GM12878 (cell line): ENCODE results near the gene CCDC91.

Experiments
- CBFB ChIP-seq: IDR thresholded peaks from 2 replicates; pipeline ENCODE4 v1.6.1; 2016; ENCODE audit warnings: antibody characterized with exemption, low read depth
- CEBPB ChIP-seq, 2 experiments: fragments of 150-350 bp in 1 of 2; IDR thresholded peaks; 2 replicates each; pipeline ENCODE4 v1.6.1; 2012 to 2014; ENCODE audit warnings: low read depth in 2 of 2, low read length in 2 of 2, borderline replicate concordance in 1 of 2, inconsistent platforms in 1 of 2
- HCFC1 ChIP-seq: fragments of 150-350 bp; IDR thresholded peaks from 2 replicates; pipeline ENCODE4 v1.6.1; 2014; ENCODE audit warnings: low read length
- NRF1 ChIP-seq: conservative IDR thresholded peaks from 2 replicates; pipeline ENCODE4 v1.6.1; 2011; ENCODE audit warnings: mild to moderate bottlenecking, low read depth, low read length, improper control_type of control experiment
- POLR2A ChIP-seq: IDR thresholded peaks from 2 replicates; pipeline ENCODE4 v1.6.1; 2011; ENCODE audit warnings: low read depth, mild to moderate bottlenecking, low read length
- SPI1 ChIP-seq: IDR thresholded peaks from 2 replicates; pipeline ENCODE4 v1.6.1; 2011; ENCODE audit warnings: low read depth, mild to moderate bottlenecking, low read length, moderate library complexity, borderline replicate concordance; ENCODE audit not compliant: insufficient read depth
- YY1 ChIP-seq: IDR thresholded peaks from 2 replicates; pipeline ENCODE4 v1.6.1; 2011; ENCODE audit warnings: low read depth, mild to moderate bottlenecking, low read length
- ZNF274 ChIP-seq: IDR thresholded peaks from one replicate; pipeline ENCODE4 v1.8.0; 2011; ENCODE audit not compliant: insufficient read length, insufficient read depth
- TF ChIP-seq, protein P1 (sequence below): IDR thresholded peaks from 2 replicates; pipeline ENCODE4 v1.6.1; 2012; ENCODE audit warnings: mild to moderate bottlenecking, low read depth, low read length
- TF ChIP-seq, protein P2 (sequence below): fragments of 450-650 bp; formaldehyde crosslinking; IDR thresholded peaks from 2 replicates; pipeline ENCODE4 v1.4.0; 2020; ENCODE audit warnings: mild to moderate bottlenecking, moderate library complexity
- TF ChIP-seq, protein P3 (sequence below): fragments of 450-650 bp; IDR thresholded peaks from 2 replicates; pipeline ENCODE4 v1.6.1; 2018; ENCODE audit warnings: mild to moderate bottlenecking, low read depth, moderate library complexity; ENCODE audit not compliant: partially characterized antibody
- TF ChIP-seq, protein P4 (sequence below), 3 experiments: IDR thresholded peaks in 2 of 3; conservative IDR thresholded peaks in 1 of 3; 2 replicates each; pipeline ENCODE4 v1.5.1; 2011; ENCODE audit warnings: low read depth in 3 of 3, low read length in 3 of 3, mild to moderate bottlenecking in 3 of 3, control low read depth in 2 of 3, moderate library complexity in 2 of 3, inconsistent platforms in 1 of 3, mixed read lengths in 1 of 3; ENCODE audit not compliant: control insufficient read depth in 2 of 3, insufficient read depth in 1 of 3; ENCODE audit errors: extremely low read depth in 1 of 3

DNA sequence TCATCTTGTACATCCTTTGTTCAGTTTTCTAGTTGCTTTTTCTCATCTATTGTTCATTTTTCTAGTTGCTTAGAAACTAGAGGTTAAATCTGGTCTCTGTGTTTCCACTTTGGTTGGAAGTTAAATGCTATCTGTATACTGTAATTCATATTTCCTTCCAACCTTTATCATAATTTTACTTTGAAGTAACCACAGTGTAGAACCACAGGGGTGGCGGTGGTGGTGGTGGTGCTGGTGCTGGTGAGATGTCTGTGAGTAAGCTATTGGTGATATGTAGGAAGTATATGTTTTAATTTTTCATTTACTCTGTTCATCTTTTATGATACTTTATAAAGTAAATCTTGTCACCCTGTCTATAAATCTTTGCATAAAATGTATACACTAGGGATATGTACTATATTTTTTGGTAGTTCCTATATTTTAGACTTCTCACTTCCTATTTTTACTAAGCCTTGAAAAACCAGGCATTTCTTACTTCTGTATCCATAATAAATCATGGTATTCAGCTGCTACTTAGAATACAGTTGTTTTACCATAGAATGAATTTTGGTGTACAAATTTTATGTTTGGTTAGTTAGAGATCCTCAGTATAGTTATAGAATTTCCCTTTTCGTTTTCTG lies 31.9 kb downstream of the CCDC91 start:
- TF ChIP-seq, protein P1, sequence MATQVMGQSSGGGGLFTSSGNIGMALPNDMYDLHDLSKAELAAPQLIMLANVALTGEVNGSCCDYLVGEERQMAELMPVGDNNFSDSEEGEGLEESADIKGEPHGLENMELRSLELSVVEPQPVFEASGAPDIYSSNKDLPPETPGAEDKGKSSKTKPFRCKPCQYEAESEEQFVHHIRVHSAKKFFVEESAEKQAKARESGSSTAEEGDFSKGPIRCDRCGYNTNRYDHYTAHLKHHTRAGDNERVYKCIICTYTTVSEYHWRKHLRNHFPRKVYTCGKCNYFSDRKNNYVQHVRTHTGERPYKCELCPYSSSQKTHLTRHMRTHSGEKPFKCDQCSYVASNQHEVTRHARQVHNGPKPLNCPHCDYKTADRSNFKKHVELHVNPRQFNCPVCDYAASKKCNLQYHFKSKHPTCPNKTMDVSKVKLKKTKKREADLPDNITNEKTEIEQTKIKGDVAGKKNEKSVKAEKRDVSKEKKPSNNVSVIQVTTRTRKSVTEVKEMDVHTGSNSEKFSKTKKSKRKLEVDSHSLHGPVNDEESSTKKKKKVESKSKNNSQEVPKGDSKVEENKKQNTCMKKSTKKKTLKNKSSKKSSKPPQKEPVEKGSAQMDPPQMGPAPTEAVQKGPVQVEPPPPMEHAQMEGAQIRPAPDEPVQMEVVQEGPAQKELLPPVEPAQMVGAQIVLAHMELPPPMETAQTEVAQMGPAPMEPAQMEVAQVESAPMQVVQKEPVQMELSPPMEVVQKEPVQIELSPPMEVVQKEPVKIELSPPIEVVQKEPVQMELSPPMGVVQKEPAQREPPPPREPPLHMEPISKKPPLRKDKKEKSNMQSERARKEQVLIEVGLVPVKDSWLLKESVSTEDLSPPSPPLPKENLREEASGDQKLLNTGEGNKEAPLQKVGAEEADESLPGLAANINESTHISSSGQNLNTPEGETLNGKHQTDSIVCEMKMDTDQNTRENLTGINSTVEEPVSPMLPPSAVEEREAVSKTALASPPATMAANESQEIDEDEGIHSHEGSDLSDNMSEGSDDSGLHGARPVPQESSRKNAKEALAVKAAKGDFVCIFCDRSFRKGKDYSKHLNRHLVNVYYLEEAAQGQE: no peak
- TF ChIP-seq YY1: no peak
- no peak for TF ChIP-seq SPI1
- TF ChIP-seq, protein P2, sequence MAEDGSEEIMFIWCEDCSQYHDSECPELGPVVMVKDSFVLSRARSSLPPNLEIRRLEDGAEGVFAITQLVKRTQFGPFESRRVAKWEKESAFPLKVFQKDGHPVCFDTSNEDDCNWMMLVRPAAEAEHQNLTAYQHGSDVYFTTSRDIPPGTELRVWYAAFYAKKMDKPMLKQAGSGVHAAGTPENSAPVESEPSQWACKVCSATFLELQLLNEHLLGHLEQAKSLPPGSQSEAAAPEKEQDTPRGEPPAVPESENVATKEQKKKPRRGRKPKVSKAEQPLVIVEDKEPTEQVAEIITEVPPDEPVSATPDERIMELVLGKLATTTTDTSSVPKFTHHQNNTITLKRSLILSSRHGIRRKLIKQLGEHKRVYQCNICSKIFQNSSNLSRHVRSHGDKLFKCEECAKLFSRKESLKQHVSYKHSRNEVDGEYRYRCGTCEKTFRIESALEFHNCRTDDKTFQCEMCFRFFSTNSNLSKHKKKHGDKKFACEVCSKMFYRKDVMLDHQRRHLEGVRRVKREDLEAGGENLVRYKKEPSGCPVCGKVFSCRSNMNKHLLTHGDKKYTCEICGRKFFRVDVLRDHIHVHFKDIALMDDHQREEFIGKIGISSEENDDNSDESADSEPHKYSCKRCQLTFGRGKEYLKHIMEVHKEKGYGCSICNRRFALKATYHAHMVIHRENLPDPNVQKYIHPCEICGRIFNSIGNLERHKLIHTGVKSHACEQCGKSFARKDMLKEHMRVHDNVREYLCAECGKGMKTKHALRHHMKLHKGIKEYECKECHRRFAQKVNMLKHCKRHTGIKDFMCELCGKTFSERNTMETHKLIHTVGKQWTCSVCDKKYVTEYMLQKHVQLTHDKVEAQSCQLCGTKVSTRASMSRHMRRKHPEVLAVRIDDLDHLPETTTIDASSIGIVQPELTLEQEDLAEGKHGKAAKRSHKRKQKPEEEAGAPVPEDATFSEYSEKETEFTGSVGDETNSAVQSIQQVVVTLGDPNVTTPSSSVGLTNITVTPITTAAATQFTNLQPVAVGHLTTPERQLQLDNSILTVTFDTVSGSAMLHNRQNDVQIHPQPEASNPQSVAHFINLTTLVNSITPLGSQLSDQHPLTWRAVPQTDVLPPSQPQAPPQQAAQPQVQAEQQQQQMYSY (CRISPR knock-in tag): no peak
- no peak for TF ChIP-seq CBFB
- TF ChIP-seq, protein P3, sequence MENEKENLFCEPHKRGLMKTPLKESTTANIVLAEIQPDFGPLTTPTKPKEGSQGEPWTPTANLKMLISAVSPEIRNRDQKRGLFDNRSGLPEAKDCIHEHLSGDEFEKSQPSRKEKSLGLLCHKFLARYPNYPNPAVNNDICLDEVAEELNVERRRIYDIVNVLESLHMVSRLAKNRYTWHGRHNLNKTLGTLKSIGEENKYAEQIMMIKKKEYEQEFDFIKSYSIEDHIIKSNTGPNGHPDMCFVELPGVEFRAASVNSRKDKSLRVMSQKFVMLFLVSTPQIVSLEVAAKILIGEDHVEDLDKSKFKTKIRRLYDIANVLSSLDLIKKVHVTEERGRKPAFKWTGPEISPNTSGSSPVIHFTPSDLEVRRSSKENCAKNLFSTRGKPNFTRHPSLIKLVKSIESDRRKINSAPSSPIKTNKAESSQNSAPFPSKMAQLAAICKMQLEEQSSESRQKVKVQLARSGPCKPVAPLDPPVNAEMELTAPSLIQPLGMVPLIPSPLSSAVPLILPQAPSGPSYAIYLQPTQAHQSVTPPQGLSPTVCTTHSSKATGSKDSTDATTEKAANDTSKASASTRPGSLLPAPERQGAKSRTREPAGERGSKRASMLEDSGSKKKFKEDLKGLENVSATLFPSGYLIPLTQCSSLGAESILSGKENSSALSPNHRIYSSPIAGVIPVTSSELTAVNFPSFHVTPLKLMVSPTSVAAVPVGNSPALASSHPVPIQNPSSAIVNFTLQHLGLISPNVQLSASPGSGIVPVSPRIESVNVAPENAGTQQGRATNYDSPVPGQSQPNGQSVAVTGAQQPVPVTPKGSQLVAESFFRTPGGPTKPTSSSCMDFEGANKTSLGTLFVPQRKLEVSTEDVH: no peak
- TF ChIP-seq POLR2A: no peak
- no peak for TF ChIP-seq NRF1
- TF ChIP-seq CEBPB (IDR thresholded peaks at IDR 0.05; ENCODE audit: borderline replicate concordance in 1 of 2, low read depth in 2 of 2, low read length in 2 of 2): no peak
- TF ChIP-seq, protein P4, sequence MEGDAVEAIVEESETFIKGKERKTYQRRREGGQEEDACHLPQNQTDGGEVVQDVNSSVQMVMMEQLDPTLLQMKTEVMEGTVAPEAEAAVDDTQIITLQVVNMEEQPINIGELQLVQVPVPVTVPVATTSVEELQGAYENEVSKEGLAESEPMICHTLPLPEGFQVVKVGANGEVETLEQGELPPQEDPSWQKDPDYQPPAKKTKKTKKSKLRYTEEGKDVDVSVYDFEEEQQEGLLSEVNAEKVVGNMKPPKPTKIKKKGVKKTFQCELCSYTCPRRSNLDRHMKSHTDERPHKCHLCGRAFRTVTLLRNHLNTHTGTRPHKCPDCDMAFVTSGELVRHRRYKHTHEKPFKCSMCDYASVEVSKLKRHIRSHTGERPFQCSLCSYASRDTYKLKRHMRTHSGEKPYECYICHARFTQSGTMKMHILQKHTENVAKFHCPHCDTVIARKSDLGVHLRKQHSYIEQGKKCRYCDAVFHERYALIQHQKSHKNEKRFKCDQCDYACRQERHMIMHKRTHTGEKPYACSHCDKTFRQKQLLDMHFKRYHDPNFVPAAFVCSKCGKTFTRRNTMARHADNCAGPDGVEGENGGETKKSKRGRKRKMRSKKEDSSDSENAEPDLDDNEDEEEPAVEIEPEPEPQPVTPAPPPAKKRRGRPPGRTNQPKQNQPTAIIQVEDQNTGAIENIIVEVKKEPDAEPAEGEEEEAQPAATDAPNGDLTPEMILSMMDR (IDR thresholded peaks at IDR 0.05 in 2 of 3, conservative IDR thresholded peaks at IDR 0.05 in 1 of 3; ENCODE audit: control insufficient read depth in 2 of 3, extremely low read depth in 1 of 3, insufficient read depth in 1 of 3, low read depth in 3 of 3, low read length in 3 of 3): no peak
- no peak for TF ChIP-seq ZNF274
- no peak for TF ChIP-seq HCFC1
